GM18907 (cell line): ENCODE data around the gene GLI3.

Experiments
- ATAC-seq: cut with Tn5 transposase; IDR thresholded peaks from one replicate; pipeline ENCODE4 v1.9.1; 2021; ENCODE audit warnings: mild to moderate bottlenecking, moderate library complexity; ENCODE audit not compliant: unreplicated experiment

The GLI3 gene

DNA sequence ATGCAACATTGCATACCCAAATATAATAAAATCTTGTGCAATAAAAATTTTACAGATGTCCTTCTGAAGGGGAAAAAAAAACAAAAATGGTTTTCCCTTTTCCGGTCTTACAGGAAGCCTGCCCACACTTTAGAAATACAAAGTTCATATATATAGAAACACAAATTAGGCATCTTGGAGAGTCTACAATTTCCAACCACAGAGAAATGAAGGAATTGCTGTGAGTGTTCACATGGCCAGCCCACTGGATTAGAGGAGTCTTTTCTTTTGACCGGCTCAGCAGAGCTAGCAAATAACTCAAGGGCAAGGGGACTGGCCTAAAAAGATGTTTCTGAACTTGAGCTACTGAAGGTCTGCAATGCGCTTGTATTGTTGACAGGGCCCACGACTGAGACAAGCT lies 92.4 kb downstream of the GLI3 start:
- no peak for ATAC-seq

DNA sequence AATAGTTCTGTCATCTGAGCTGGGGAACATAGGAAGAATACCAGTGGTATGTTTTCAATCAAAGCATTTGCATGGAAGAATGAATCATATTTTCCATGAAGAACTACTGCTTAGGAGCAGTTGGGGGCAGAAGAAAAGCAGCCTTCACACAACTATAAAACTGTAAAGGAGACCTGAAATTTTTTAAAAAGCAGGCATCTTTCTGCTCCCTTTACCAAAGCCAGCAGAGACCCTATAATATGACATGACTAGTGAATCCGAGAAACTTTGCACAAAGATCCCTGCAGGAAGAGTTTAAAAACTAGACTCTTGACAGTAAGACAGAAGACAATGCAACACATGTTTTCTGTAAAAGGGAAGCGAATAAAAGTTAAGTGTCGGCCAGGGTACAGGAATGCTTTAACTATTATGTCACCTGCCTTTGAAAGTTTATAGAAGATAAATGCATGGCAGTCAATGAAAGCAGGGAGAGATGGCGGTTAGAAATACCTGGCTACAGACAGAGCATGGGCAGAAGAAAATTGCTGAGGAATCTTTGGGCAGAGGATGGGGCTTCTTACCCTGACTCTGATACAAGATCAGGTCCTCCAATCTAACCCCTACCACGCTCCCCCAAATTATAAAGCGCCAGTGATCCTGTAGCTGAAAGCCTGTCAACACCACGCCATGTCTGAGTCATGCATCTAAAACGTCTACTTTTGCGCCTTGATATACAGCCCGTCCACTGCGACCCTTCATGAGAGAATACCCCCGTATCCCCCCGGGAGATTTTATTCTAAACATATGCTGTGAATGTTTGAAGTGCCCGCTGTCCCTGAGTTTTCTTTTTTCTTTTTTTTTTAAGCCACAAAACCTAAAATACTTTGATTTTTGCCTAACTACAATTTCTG lies 93.1 kb downstream of the GLI3 start:
- ATAC-seq: no peak

DNA sequence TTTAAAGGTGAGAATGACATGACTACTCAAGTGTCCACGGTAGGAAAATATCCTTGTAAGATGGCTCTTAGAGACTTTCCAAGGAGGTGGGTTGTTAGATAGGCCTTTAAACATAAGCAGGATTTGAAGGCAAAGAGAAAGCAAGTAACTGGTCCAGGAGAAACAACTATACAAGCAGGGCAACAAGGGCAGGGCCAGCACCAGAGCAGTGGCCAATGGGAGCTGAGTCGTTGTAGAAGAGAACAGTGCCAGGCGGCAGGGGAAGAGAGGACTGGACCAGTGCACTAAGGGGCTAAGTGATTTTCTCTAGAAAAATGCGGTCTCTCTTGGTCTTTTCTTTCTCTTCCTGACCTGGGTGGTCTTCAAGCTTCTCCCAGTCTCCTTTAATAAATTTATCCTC lies 94.9 kb downstream of the GLI3 start:
- ATAC-seq: no peak

DNA sequence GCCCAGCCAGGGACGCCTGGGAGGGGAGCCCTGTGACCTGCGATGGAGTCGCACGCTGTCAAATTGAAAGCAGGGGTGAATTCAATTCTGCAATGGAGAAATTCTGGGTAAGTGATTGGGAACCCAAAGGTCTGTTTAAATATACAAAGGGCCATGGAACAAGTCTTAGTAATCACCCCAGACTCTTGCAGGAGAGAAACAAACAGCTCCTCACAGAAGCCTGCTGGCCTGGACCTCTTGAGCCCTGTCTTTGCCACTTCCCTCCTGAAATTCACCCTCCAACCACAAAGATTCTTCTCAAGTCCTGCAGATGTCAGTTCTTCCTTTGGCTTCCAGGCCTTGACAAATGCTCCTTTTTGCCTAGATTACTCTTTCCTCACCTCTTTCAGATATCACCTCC lies 97.3 kb downstream of the GLI3 start:
- ATAC-seq: no peak

DNA sequence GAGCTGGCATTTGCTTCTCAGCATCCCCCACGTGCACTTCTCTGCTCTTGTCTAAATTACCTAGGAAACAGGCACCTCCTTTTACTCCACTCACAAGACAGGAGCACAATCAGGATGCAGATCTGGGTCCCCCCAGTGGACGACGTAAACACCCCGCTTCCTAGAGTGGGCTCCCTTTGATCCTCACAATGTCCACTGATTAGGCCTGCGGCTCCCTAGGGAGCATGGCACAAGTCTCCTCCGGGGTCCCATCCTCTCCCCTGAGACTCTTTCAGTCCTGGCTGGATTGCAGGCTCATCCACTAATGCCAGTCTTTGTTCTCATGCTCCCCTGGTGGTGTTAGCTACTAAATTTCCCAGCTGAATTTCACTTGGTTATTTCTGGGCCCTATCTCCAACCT lies 98.3 kb downstream of the GLI3 start:
- no peak for ATAC-seq

DNA sequence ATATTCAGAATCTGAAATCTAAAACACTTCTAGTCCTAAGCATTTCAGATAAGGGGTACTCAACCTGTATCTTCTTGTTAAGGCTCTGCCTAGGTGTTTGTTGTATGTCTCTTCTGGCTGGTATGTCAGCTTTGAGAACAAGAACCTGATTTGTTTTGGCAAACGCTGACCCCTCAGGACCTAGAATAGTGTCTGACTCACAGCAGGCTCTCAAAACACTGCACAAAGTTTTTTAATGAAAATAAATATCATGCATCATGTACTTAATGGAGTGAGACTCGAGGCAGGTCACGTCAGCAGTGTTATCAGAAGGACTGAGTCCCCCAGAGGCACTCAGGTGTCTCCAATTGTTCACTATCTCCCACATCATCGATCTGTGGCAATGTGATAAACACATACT lies 99.1 kb downstream of the GLI3 start:
- no peak for ATAC-seq

DNA sequence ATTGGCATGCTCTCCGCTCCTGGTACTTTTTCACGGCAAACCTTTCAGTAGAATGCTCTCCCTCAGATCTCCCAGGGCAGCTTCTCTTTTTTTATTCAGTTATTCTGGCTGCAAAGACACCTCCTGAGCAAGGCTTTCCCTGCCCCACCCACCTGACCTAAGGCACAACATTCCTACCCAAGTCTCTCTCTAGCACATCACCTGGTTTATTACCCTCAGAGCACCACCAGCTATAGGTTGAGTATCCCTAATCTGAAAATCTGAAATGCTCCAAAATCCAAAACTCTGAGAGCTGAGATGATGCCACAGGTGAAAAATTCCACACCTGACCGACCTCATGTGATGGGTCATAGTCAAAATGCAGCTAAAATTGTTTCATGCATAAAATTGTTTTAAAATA lies 99.6 kb downstream of the GLI3 start:
- no peak for ATAC-seq

DNA sequence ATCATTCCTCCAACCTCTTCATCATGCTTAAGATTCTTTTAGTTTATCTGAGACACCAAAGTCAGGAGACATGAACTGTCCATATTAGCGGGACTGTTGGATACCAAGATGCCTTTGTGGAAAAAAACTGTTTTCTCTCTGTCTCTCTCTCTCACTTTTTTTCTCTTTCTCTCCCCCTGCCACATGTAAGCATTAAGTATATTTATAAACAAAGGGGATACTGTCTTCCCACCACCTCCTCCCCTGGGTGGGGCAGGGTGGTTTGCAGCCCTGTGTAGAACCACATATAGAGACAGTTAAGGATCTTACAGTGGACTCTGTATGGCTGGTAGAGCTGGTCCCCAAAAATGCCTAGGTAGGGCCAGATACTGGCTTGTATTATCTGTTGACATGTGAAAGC lies 101.3 kb downstream of the GLI3 start:
- ATAC-seq: no peak

DNA sequence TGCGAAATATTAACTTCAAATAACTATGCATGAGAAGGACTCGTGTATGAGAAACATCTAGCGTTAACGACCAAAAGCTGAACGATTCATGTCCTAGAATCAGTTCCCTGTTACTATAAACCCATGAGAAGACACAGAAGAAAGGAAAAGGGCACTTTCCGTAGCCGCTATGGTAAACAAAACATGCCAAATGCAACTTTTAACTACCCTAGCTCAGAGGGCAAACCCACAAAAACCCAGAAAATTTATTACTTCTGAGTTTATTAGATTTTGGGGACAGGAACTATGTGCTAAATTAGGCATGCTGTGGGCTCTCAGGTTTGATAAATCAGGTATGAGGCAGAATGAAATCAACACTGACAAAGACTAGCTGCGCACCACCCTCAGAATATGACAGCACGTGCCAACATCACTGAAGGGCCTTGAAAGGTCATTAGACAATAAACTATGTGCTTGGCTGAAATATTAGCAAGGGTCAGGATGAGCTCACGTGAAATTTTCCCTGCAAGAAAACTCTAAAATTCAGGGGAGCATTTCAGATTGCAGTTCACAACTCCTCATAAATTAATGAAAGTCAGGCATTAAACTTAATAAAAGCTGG lies 102.6 kb downstream of the GLI3 start:
- no peak for ATAC-seq

DNA sequence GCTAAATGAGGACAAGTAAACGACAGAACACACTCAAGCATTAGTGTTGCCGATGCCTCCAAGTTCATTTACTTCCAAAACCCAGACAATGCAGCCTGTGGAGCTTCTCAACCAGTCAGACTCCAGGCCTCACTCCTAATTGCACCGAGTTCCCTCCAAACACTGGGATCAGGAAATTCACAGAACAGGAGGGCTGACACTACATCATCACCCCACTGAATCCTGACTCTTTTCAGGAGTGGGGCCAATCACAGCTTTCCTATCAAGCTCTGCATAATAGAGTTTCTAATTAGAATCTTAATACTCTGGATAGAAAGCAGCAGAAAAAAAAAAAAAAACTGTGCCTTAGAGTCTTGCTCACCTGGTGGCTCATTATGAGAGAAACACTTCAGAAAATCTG lies 103.7 kb downstream of the GLI3 start:
- no peak for ATAC-seq

DNA sequence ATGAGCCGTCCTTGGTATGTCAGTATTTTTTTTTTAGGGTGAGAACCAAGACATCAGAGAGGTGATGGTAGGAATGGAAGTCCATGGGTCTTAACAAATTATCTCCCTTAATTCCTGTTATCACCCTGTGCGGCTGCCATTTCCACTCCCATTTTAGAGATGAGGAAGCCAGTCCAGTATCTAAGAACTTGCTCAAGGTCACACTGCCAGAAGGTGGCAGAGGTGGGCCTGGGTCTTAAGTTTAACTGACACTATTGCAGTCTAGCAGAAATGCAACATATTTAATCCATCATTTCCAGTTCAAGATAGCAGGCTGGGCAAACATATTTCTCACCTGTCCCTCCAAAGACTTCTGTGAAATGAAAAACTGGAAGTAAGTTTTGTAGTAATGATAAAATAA lies 108.3 kb downstream of the GLI3 start:
- no peak for ATAC-seq

DNA sequence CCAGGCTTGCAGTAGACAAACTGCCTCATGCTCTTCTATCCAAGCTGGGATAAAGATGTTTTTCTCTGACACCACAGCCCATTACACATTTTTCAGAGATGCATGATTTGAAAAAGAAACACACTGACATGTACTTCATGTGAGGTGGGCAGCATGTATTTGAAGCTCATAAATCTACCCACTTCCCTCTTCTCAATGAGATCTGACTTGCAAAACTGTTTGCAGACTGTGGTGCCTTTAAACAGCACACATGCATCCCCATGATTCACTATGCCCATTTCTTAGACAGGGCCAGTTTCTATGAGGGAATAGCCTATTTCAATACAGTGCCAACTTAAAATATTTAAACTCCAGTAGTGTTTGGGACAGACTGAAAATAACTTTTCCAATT lies 109.8 kb downstream of the GLI3 start:
- no peak for ATAC-seq

DNA sequence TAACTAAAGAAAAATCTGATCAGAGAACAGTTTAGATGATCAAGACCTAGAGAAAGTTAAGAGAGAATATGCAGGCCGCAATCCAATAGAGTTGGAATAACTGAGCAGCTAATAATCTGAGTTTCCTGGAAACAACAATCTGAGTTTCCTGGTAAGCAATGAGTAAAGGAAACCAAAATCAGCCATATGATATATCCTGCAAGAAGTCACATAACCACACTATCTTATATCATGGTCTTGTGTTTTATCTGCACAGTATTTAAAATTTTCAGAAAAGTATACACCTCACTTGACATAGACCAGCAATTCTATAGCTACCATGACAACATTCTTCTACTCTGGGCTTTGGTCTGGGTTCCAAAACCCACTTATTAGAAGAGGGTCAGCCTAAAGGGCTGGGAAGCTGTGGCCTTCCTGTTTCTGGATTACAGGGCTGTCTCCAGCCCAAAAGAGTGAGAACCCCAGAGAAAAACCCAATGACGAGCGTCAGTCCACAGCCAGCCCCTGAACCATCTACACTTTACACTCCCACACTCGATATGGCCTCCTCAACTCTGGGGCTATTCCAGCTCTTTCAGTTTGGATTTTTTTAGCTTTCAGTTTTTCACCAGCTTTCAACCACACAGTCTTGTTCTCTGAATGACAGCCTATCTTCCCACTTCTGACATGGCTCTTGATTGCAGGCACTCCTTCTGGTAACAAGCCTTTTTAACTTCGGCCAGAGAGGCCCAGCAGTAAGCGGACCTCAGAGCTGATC lies 110.4 kb downstream of the GLI3 start:
- ATAC-seq: no peak

DNA sequence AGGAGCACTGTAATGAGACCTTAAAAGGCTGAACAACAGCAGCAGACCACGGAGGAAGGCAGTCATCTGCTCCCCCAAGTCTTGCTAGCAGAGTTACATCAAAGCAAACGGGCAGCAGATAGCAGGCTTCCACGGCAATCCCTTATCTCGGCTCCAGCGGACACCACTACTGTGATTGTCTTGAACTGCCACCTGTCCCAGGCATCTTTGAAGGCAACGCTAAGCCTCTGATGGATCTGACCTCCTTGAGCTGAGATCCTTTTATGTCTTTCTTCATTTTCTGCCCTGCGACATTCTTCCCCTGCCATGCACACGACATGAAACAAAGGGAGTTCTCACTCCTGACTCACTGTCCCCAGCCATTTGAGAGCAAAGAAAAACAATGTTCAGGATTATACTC lies 111.7 kb downstream of the GLI3 start:
- no peak for ATAC-seq

DNA sequence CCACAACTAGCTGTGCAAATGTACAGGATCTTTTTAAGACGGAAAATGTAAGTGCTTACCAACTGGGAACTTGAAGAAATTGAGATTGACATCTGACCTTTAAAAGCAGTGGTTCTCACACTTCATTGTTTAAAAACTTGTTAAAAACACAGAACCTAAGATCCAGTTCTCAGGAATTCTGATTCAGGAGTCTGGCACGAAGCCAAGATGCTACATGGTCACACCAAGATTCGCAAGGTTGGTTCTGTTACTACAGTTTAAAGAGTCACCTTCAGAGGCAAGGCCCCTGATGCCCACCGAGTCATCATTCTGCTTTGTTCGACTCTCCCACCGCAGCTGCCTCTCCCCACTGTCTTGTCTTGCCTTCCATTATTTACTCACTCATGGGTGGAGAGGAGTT lies 113.3 kb downstream of the GLI3 start:
- no peak for ATAC-seq

DNA sequence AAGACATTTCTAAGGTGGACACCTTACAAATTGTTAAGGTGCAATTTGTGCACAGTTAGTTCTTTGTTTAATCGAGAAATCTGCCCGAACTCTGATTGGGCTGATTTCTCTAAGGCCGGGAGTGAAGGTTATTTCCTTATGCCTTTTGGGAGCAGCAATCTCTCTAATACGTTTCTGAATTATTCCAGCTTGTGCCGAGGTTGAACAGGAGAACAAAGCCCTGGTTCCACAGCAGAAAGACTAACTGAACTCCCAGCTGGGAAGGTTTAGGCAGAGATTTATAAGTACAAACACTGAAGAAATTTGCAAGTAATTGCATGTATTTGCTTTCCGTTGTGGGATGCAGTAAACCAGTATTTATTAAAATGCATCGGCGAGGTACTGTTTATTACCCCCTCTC lies 116.8 kb downstream of the GLI3 start:
- no peak for ATAC-seq

DNA sequence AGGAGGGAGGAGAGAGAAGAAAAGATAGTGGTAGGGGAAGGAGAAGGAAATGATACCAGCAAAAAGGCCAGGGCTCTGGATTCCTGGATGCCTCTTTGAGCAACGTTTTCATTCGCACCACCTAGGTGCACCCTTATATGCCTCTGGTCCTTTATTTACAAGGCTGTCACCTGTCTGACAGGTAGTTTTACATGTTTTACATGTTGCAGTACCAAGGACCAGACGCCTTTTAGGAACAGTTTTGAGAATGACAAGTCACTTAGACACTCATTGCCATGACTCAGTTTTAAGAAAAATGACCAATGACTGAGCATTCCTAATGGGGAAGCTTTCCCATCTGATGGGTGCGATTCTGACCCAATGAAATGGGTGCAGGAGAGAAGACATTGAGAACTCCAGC lies 119.8 kb downstream of the GLI3 start:
- ATAC-seq: no peak

DNA sequence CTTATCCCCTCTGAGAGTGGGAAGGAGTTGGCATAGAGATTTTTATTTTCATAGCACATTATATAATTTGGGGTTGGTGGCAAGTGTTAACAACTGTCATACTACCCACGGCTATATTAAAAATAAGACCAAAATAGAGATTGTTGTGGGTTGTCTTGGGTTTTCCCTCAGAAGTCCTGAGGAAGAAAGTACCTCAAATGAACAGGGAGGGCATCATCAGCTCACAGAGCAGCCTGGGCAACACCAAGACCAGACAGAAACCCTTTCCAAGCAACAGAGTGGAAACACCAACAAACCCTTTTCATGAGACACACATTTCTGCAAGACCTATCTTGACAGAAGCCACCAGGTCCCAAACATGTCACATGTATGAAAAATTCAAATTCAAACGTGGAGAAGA lies 121.2 kb downstream of the GLI3 start:
- no peak for ATAC-seq

DNA sequence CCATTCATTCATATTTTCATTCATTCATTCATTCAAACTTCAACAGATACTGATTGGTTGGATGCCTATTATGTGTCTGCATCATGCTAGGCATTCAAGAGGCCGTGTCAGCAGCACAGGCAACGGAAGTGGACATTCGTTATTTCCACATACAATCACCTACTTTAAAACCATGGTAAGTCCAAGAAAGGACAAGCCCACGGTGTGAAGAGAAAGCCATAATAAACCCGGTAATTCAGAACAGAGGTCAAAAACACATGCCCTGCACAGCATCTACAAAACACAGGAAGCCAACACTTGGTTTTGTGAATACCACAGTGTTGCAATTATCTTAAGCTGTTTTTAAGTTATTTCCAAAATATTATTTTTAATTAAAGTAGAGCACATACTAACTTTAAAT lies 126.7 kb downstream of the GLI3 start:
- no peak for ATAC-seq

DNA sequence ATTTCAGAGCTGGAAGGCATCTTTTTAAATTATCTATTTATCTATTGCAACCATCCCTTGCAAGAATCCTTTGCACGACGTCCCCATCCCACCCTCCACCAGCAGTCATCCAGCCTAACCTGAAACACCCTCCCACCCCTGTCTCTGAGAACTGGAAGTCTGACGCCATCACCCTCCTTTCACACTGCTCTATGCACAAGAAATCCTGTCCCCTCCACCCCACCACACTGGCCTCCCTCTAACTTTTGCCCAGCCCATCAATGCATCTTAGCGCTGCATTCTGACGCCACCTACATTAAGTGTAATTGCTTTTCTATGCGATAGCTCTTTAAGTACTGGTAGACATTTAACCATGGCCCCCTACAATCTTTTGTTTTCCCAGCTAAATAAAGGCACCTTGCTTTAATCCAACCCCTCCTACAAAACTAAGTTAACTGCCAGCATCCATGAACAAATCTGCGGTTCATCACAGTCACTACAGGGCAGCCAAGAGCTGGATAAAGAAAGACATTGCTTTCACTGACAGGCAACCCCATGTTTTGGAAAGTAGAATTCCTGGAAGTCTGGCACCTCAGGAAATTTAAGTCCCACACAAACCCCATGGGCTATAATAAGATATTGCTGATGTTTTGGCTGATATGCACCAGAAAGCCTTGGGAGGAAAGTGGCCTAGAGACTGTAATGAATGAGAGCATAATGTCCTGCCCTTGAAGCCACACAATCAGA lies 128.0 kb downstream of the GLI3 start:
- no peak for ATAC-seq

DNA sequence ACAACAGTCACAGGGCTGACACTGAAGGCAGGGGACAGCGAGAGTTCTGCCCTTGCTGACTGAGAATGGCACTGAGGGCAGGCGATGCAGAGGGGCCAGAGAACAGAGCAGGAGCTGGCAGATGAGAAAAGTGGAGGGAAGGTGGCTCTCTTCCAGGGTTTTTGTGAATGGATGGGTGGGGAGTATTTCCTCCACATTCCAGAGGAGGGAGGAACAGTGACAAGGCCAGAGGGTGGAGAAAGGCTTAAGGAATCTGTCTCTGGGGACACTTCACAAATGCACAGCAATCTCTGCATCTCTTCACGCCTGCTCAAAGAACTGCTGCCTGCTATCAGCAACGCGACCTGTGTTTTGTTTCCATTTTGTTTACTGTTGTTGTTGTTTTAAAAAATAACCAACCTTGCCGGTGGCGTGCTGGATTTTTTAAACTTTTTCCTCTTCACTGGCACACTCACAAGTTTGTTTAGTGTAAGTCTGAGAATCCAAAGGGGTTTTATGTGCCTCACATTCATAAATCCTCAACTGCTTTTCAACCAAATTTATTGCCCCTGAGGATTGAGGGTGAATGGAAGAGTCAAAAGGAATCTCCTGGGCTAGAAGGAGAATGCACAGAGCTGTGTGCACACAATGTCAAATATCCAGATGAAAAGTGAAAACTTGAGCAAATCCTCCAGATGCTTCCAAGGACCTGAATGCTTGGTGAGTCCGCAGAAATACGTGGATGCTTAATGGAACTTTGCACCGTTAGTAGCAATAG lies 129.3 kb downstream of the GLI3 start:
- no peak for ATAC-seq
